ENCODE measurements around the gene SLC18B1.
"Not testable (repeated sequence)": the region's sequence is repeated elsewhere in the genome, so short reads cannot be mapped to it uniquely, and the experiment has no call there.

SLC18B1 gene

DNA sequence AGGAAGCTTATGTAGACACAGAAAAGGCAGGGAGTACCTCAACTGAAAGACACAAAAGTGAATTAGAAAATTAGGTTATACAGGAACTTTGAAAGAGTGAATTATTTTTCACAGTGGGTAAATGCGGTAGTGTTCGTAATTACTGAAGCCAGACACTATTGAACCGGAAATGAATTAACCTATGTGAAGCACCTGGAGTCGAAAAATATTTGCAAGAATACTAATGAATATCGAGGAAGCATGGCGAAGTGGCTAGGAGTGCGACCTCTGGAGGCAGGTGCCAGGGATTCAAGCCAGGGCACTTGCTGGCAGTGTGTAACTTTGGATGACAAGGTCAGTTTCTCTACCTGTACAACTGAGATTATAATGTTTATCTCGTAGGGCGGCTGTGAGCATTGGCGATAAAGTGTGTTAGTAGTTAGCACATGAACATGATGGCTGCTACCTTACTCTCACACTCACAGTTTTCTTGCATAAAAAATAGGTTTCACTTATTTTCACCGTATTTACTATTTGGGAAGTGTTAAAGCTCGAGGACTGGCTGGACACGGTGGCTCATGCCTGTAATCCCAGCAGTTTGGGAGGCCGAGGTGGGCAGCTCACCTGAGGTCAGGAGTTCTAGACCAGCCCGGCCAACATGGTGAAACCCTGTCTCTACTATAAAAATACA lies 567 bp upstream of the SLC18B1 start:
- peak; percentile 88 for DNase-seq (ENCODE audit: low spot score)

DNA sequence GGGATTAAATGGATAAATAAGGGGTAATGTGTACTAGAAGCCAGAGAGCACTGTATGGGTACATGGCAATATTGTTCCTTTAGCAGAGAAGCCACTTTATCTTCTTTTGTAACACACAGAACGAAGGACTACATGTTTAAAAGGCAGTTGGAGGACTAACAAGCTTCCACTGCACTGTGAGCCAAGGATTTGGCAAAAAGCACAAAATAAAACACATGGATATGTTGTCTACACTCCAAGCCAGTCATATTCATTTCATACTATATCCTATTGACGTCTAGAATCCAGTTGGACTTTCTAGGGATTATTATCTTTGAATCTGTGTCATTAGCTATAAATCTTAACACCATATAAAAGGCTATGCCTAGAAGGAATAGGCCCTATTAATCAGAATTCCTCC lies 3.0 kb downstream of the SLC18B1 start:
- DNase-seq (ENCODE audit: low spot score), result no peak

DNA sequence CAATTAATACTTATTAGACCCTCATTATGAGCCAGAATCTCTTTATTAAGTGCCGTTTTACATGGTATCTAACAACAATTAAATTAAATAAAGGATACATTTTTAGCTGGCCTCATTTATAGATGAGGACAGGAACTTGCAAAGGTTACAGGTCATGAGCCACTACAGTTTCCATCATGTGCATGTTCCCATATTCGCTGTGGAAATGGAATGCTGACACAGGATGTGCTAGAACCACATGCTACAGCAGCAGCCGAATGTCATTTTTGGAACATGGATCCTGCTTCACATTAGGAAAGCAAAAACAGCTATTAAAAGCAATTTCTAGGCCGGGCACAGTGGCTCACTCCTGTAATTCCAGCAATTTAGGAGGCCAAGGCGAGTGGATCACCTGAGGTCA lies 5.9 kb downstream of the SLC18B1 start:
- no peak for DNase-seq (ENCODE audit: low spot score)

DNA sequence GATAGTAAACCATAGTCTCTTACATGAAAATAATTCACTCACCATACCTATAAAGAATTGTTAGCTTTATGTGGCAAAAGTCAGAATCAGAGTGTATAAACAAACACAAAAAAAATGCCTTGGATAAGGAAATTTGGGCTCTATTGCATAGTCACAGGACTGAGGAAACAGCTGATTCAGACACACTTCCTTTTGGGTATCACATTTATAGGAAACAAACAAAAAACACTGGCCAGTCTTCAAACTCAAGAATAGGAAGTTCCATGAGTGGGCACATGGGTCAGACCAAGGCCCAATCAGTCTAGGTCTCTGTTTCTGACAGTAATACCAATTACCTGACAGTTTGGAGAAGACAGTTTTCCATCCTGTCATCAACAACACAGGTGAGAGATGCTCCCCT lies 8.0 kb downstream of the SLC18B1 start:
- DNase-seq (ENCODE audit: low spot score), result no peak

DNA sequence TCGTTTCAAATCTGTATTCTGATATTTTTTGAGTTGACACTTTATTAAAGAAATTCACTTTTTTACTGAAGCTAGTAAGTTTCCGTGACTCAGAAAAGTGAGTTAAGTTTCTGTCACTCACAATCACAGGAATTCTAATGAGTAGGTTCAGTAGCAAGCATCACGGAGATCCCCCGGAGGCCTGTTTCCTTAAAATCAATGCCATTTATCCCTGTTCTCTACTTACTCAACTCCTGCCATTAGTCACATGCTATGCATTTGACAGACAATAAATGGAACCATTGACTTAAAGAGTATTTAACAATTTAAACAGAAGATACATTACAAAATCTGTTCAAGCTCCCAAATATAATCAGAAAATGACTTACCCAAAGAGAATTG lies 9.1 kb downstream of the SLC18B1 start:
- DNase-seq (ENCODE audit: low spot score), result no peak

DNA sequence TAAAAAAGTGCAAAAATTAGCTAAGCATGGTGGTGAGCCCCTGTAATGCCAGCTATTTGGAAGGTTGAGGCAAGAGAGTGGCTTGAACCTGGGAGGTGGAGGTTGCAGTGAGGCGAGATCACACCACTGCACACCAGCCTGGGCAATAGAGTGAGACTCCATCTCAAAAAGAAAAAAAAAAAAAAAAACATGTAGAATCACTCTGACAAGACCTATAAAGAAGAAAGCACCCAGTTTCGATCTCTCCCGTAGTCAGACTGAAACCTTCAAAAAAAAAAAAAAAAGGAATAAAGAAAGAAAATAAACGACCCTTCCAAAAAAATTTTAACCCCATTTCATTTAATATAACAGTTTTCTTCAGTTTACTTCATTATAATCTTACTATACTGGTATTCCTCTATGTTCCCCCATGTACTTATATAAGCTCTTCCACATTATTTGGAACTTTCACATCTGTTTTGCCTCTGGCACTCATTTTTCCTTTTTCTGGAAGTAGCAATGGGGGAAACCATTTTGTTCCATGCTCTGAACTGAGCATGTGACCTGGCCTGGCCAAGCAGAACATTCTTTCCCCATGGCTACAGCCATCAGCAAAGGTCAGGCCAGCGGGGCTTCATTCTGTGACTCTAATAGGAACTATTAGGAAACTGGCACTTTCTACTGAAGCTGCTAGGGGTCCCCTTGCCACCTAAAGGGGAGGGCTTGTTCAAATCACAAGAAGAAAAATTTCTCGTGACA lies 9.6 kb downstream of the SLC18B1 start:
- no peak for DNase-seq (ENCODE audit: low spot score)

DNA sequence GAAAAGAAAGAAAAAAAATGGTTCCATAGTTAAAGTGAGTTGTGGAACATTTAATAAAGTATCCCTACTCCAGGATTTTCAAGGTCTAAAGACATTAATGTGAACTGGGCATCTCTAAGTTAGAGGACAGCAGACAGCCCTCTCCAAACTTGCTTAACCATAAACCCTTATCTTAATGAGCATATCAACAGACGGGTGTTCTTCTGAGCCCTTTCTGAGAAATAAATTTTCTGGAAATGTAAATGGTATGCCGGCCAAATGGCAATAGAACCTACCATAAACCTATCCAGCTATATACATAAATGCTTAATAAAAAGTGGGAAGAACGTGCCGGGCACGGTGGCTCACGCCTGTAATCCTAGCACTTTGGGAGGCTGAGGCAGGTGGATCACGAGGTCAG lies 12.5 kb downstream of the SLC18B1 start:
- DNase-seq (ENCODE audit: low spot score), result no peak

DNA sequence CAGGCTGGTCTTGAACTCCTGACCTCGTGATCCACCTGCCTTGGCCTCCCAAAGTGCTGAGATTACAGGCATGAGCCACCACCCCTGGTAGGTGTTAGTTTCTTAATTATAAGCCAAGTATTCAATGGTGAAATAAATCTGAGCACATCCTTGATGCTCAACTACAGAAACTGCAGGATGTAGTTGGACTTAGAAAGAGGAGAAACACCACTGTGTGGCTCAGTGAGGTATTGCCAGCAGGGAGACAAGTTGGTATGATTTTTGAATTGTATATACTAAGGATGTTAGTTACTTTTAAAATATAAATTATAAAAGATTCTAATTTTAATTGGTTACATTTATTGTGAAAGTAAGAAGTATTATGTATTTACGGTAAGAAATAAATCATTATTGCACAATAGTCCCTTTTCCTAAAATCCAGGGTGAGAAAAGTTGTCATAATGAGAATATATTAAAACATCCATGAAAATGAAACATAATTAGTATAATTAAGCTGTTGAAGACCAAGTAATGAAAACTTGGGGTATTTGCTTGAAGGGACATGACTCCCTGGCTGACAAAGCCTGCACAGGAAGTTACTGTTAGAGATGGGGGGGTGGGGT lies 17.6 kb downstream of the SLC18B1 start:
- peak; percentile 31 for DNase-seq (ENCODE audit: low spot score)

DNA sequence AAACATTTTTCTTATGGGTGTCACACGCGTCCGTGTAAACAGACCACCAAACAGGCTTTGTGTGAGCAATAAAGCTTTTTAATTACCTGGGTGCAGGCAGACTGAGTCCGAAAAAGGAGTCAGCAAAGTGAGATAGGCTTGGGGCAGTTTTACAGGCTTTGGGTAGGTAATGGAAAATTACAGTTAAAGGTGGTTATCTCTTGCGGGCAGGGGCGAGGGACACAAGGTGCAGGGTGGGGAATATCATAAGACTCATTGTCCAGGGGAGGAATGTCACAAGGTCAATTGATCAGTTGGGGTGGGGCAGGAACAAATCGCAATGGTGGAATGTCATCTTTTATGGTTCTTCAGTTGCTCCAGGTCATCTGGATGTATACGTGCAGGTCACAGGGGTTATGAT lies 20.6 kb downstream of the SLC18B1 start:
- not testable (repeated sequence) for DNase-seq (ENCODE audit: low spot score)

DNA sequence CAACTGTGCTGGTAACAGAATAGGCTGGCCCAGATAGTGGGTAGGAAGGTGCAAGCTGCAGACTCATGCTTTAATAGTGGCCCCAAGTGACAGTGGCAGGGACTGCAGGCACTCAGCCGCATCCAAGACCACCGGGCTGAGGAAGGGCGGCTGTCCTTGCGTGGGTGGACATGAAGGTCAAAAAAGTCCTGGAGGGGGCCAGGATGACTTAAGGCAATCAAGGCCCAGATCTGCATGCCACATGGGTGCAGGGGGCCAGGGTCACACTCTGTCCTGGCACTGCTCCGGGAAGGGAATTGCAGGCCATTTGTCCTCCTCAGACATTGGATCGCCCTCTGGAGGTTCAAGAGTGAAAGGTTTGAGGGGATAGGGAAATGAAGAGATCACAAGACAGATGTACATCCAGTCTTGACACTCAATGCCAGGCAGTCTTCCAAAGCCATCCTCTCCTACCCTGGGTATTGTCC lies 30.4 kb downstream of the SLC18B1 start:
- DNase-seq (ENCODE audit: low spot score), result peak; percentile 61

DNA sequence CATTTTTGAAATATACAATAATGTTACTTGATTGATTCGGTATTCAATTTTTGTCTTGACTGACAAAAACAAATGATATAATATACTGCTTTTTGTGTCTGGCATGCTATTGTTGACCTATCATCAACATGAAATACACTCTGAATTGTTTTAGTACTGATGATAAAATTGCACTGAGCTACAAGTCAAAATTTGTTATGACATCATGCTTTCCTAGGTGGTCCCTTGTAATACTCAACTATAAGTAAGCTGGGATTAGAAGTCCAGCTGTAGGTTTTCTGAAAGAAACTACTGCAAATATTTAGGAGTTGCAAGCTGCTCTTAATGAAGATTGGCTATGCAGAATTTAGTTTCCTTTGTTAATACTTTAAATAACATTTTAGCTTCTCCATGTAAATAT lies 32.9 kb downstream of the SLC18B1 start:
- DNase-seq (ENCODE audit: low spot score), result no peak

DNA sequence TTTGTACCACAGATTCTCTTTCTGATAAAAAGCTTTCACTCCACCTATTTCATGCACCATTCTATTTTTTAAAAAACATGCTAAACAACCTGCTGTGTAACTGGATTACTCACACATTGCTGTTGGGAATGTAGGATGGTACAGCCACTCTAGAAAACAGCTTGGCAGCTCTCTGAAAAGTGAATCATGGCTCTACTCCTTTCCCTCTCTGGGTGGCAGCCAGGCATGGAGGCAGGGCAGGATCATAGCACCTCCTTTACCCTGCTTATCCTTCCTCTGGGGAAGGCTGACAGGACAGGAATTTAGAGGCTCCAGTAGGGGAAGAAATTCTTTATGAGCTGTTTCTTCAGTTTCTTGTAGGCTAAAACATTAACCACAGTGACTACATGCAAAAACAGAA lies 34.1 kb downstream of the SLC18B1 start:
- DNase-seq (ENCODE audit: low spot score), result peak; percentile 98

DNA sequence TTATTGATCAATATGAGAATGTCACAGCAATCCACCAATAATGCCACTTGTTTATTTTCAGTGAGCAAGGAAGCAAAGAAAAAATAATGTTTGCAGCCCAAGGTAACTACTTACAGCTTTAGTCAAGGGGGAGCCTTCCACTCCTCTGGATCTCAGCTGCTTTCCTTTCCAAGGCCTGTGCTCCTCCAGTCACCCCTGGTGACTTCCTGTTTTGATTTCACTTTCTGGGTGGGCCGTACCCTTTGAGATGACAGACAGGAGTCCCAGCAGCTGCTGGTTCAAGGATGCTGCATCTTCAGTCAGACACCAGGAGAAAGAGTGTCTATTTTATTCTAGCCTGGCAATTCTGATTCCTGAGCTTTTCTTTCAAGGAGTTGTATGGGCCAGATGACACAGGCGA lies 35.2 kb downstream of the SLC18B1 start:
- DNase-seq (ENCODE audit: low spot score), result peak; percentile 40

DNA sequence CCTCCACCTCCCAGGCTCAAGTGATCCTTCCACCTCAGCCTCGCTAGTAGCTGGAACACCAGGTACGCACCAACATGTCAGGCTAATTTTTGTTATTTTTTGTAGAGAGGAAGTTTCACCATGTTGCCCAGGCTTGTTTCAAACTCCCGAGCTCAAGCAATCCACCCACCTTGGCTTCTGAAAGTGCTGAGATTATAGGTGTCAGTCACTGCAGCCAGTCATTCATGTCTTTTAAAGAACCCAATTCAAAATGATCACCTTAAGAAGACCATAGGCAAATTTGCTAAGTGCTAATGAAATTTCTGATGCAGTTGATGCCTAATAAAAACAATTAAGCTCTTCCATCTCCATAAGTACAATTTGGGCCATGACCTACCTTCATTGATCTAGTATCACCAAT lies 38.2 kb downstream of the SLC18B1 start:
- no peak for DNase-seq (ENCODE audit: low spot score)

DNA sequence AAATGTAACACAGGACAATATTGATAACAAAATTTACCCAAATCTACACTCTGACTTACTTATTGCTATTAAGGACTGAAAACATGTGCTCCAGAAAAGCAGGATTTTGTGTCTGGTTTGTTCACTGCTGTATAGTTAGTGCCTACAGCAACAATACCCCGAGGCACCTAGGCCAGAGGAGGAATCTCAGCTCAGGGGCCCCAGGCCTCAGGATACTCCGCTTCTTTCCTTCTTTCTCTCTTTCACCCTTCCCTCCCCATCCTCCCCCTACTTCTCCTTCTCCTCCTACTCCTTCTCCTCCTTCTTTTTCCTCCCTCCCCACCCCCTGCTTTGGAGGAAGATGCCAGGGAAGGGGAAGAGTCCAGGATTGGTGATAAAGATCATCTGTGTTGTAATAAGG lies 39.7 kb downstream of the SLC18B1 start:
- DNase-seq (ENCODE audit: low spot score), result no peak

DNA sequence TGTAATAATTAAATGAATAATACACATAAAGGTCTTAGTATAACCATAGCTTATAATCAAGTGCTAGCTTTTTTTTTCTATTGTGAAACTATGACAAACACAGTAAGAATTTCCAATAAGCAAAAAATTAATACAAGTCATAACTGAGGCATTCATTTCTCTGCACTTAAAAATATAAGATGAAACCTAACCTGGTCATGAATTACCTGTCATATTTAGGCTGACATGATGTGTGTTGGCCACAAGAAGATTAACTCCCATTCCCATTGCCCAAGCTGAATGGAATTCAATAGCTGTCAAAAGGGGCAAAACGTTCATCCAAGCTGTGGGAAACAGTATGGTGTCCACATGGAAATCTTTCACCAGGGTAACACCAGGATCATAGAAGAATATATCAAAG lies 46.2 kb downstream of the SLC18B1 start:
- peak; percentile 36 for DNase-seq (ENCODE audit: low spot score)

DNA sequence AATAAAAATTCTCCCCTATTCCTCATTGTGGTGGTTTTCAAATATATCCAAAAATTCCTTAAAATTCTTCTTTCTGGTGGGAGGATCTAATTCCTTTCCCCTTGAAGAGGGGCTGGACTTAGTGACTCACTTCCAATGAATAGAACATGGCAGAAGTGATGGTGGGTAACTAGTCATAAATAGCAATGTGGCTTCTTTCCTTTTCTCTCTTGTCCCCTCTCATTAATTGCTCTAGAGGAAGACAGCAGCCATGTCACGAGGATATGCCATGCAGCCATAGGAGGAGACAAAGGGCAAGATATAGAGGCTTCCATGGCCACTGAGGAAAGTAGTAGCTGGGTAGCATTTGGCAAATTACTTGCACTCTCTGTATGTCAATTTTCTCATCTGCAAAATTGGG lies 46.6 kb downstream of the SLC18B1 start:
- DNase-seq (ENCODE audit: low spot score), result no peak

DNA sequence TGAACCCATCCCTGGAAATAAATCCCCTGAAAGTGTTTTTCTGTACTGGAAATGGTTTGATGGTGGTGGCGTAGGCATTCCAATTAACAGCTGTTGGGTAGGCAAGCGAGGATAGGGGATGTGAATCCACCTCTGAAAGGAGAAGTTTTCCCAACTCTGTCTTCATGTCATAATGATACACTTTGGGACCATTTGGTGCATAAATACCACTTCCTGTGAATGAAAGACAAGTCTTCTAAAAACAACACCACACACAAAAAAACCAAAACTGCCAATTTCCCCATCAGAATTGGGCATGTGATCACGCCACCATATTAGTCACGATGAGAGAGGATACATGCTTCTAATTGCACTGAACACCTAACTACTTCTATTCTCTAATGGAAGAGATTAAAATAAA lies 47.1 kb downstream of the SLC18B1 start:
- DNase-seq (ENCODE audit: low spot score), result no peak

DNA sequence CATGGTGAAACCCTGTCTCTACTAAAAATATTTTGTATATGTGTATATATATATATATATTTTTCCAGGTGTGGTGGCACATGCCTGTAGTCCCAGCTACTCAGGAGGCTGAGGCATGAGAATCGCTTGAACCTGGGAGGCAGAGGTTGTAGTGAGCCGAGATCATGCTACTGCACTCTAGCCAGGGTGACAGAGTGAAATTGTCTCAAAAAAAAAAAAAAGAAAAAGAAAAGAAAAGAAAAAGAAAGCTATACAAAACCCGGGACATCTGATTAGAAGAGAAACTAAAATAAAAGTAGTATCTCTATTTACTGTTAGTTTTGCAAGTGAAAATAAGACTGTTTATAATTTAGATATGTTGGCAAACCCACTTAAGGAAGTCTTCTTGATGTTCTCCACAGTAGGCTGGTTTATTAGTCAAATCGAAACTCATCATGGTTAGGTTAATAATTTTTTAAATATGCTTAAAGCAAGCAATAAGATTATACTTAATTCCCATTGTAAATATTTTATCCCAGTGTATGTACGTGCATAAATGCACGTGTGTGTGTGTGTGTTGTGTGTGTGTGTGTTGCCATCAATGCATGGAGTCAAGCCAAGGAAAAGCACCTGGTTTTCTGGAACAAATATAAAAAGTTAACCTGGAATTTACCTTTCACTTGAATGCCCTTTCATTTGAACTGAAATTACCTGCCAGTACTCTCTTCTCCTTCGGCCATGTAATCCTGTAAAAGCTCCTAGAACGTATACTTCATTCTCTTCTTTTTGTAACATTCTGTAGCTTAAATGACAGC lies 47.8 kb downstream of the SLC18B1 start:
- no peak for DNase-seq (ENCODE audit: low spot score)

DNA sequence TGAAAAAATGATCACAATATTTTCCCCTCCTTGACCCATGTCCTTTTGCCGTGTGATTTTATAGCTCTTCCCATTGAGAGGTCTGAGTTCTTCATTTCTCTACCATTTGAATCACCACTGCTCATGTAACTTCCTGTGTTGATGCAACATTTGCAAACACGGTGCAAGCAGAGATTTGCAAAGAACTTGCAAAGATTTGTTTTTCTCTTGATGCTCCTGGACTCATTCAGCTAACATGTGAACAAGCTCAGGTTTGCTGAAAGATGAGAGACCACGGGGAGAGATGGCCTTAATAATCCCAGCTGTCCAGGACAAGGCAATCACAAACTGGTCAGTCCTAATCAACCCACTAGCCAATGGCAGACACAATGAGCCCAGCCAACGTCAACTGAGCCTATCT lies 49.3 kb downstream of the SLC18B1 start:
- DNase-seq (ENCODE audit: low spot score), result no peak

DNA sequence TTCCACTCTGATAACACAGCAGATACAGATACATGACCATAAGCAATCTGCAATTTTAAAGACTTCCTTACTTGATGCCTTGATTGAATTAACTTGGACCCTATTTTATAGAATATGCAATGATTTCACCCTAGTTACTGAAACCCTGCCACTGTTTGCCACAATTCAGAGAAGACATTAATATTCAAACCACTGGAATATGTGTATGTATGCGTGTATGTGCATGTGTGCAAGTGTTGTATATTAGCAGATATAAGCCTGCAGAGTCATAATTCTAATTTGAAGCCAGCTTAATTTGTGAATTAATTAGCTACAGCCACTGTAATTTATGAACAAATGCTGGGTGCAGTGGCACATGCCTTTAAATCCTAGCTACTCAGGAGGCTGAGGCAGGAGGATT lies 50.0 kb downstream of the SLC18B1 start:
- DNase-seq (ENCODE audit: low spot score), result no peak

DNA sequence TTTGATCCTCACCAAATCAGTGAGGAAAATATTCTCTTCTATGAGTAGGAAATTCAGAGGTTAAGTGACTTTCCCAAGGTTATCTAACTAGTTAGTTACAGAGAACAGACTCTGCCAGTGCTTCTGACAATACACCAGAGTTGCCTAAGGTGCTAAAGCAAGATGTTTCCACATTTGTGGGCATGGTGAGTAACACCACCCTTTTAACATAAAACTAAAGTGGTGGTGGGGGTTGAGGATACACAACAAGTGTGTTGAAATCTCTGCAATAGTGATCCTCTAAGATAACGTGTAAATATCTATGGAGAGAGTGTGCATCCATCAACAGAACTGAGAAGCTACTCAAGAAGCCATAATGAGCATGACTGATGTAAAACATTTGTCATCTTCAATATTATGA lies 52.4 kb downstream of the SLC18B1 start:
- DNase-seq (ENCODE audit: low spot score), result no peak

DNA sequence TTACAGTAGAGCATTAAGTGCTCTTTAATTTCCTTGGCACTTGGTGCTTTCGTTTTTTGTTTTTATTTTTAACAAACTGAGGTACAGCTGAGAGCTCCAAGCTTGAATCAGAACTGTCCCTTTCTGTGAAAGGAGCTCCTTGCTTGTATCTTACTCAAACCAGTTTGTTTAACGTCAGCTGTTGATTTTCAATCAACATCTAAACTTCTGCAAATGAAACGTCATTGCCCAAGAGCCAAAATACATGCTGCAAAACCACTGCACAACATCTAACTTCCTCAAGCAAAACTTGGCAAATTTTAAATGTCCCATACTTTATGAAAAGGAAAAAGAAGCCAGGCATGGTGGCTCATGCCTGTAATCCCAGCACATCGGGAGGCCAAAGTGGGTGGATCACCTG lies 55.9 kb downstream of the SLC18B1 start:
- DNase-seq (ENCODE audit: low spot score), result no peak

All from kidney tubule cell (primary cell).